ENCODE data around the gene ZFP64.

- TF ChIP-seq NFRKB (IDR thresholded peaks at IDR 0.05) (no peak), FOXM1 (IDR thresholded peaks at IDR 0.05; ENCODE audit: borderline replicate concordance) (no peak), SUZ12 (IDR thresholded peaks at IDR 0.05) (no peak), HDGF (IDR thresholded peaks at IDR 0.05; ENCODE audit: borderline replicate concordance) (no peak), TARDBP (IDR thresholded peaks at IDR 0.05) (no peak), BHLHE40 (IDR thresholded peaks at IDR 0.05; ENCODE audit: borderline replicate concordance) (no peak), SP1 (IDR thresholded peaks at IDR 0.05) (no peak), FOXK2 (IDR thresholded peaks at IDR 0.05) (no peak), ZNF384 (IDR thresholded peaks at IDR 0.05) (no peak), CTBP1 (IDR thresholded peaks at IDR 0.05; ENCODE audit: borderline replicate concordance) (no peak), PKNOX1 (IDR thresholded peaks at IDR 0.05) (no peak), ARNT (IDR thresholded peaks at IDR 0.05) (no peak)
Measured at GRCh38 chr20:52172392-52173047, 19.1 kb downstream of the ZFP64 start.
